ENCODE data around the gene DGLUCY.
"Not testable (repeated sequence)": the region's sequence is repeated elsewhere in the genome, so short reads cannot be mapped to it uniquely, and the experiment has no call there.

The DGLUCY gene

GRCh38 chr14:91221270-91221669 lies 107.4 kb downstream of the DGLUCY start:
- TF ChIP-seq CTCF (IDR thresholded peaks at IDR 0.05; ENCODE audit: borderline replicate concordance, insufficient read depth, low read depth, low read length), result no peak

GRCh38 chr14:91223028-91223783 lies 109.3 kb downstream of the DGLUCY start:
- no peak overlapping the region for H3K4me3 ChIP-seq (ENCODE audit: low read depth, low read length)
- TF ChIP-seq CTCF (IDR thresholded peaks at IDR 0.05; ENCODE audit: borderline replicate concordance, insufficient read depth, low read depth, low read length), result no peak

More at GRCh38 chr14:91221270-91221669, 107.4 kb downstream of the DGLUCY start:
- no peak overlapping the region for H3K4me3 ChIP-seq (ENCODE audit: low read depth, low read length)

GRCh38 chr14:91225025-91225424 lies 111.2 kb downstream of the DGLUCY start:
- no peak for TF ChIP-seq CTCF (IDR thresholded peaks at IDR 0.05; ENCODE audit: borderline replicate concordance, insufficient read depth, low read depth, low read length)
- H3K4me3 ChIP-seq (ENCODE audit: low read depth, low read length), result no peak overlapping the region

DNA sequence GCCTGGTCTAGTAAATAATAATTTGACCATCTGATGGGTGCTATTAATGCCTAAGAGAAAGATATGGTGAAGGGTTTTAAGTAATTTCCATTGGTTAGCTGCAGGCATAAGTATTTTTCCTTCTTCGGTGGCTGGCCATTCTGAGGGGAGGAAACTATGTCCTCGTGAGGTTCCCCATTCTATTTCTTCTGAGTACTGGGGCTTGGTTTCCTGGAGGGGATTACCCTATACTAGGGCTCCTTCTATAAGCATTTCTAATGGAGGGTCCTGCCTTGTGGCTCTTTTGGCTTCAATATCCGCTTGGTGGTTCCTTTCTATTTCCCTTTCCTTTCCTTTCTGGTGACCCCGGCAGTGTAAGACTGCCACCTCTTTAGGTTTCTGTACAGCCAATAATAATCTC lies 112.5 kb downstream of the DGLUCY start:
- H3K4me3 ChIP-seq (ENCODE audit: low read depth, low read length), result not testable (repeated sequence)

DNA sequence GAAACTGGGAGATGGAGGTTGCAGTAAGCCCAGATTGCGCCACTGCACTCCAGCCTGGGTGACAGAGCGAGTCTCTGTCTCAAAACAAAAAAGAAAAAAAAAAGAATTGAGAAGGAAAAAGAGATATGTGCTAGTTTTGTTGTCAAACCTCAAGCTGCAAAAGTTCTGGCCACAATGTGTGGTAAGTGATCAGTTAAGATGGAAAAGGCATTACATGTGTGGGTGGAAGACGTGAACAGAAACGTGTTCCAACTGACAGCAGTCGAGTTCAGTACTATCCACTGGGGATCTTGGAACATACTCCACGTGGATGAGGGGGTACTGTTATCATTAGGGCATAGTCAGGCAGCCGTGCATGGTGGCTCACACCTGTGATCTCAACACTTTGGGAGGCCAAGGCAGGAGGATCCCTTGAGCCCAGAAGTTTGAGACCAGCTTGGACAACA lies 113.3 kb downstream of the DGLUCY start:
- TF ChIP-seq CTCF (IDR thresholded peaks at IDR 0.05; ENCODE audit: borderline replicate concordance, insufficient read depth, low read depth, low read length), result no peak
- H3K4me3 ChIP-seq (ENCODE audit: low read depth, low read length), result no peak overlapping the region

DNA sequence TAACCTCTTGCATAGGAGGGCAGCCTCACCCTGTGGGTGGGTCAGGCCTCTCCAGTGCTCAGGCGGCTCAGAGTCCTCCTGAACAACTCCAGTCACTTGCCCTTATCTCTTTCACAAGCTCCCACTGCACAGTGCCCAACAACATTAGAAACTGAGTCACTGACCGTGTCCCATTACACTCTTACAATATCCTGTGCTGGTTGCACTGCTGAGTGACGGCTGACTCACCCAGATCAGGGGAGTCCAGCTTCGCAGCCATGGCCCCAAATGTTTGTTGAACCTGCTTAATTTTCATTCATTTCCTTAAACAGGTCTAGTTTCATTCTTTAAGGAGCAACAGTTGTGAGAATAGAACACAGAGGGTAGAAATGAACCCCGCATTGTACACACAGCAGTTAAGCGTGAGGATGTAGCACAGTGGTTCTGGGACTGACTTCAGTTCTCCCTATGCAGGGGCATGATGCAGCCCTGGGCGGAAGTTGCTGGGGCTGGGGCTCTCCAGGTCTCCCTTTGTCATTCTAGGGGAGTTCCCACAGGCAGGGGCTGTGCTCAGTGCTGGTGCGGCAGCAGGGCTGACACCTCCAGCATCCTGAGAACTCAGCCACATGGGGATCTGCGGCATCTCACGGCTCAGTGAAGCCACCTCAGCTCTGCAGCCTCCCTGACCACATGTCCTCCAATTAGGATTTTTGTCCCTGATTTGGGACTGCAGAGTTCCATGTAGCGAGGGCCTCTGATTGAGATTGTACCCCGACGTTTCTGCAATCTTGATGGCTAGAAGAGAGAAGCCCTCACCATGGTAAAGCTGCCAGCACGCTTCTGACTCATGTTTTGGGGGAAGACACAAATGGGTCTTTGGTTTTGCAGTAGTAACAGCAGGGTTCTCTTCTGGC lies 114.5 kb downstream of the DGLUCY start:
- no peak for TF ChIP-seq CTCF (IDR thresholded peaks at IDR 0.05; ENCODE audit: borderline replicate concordance, insufficient read depth, low read depth, low read length)
- peak overlapping the region; percentile 16 for H3K4me3 ChIP-seq (ENCODE audit: low read depth, low read length)

DNA sequence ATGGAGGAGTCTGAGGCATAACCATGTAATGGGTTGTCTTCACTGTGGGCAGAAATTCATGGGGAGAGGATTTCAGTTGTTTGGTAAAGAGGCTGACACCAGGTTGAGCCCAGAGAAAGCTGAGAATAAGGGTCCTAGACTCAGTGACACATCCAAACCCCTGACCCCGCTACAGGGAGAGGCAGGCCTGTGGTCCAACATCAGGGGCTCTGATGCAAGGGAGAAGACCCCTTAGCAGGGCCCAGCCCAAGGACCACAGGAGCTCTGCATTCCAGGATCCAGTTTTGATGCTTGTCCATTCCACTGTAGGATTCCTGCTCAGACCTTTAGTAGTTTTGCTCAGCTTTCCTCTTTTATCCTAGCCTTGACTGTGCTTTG lies 115.1 kb downstream of the DGLUCY start:
- no peak overlapping the region for H3K4me3 ChIP-seq (ENCODE audit: low read depth, low read length)
- TF ChIP-seq CTCF (IDR thresholded peaks at IDR 0.05; ENCODE audit: borderline replicate concordance, insufficient read depth, low read depth, low read length), result no peak

Measured in GM12875 (cell line).